Omental fat pad (tissue), 4 donors: ENCODE data around the gene CCR9. TPM values are rescaled to one million over a fixed set of nuclear protein-coding genes. Genes with fewer than 3 reads are reported as not detected.

Source experiments
- ATAC-seq: fragments of 150-250 bp; one replicate; pipeline ENCODE4 v1.9.1; 2016; ENCODE audit warnings: mild to moderate bottlenecking, moderate library complexity; ENCODE audit not compliant: low FRiP score
- DNase-seq: peaks from one replicate; pipeline ENCODE4 v3.0.0-alpha.2; 2019; ENCODE audit warnings: low spot score
- total RNA-seq, 4 donors: library from RNA; depleted of rRNA; stranded (reverse); fragments of >200 nt; gene quantifications; one replicate each; pipeline ENCODE4 v1.1.0, GENCODE V29; 2016
- TF ChIP-seq, protein P1 (sequence below), 3 donors: fragments of 450-650 bp; IDR thresholded peaks; one replicate each; pipeline ENCODE4 v1.5.1; 2016 to 2017; ENCODE audit warnings: antibody characterized with exemption in 3 of 3, mild to moderate bottlenecking in 3 of 3, moderate library complexity in 2 of 3

The CCR9 gene
- total RNA-seq, 4 donors from 2014 or later, result 0.24 TPM; not detected in 3

DNA sequence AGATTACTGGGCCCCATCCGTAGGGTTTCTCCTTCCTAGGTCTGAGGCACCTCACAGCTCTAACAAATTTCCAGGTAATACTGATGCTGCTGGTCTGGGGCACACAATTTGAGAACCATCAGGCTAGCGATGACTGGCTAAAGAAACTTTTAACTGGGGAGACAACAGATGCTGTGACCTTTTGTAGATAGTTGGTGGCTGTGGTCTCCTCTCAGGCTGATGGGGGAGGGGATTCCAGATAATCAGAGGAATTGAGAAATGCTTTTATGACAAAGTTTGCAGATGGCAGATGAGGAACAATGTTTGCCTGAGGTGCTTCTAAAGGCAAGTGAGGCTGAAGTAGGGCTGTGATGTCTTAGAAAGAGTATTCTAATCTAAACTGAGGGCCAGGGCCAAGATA, 13.8 kb upstream of the CCR9 start:
- ATAC-seq, result no peak
- DNase-seq, result no peak
- TF ChIP-seq, protein P1, sequence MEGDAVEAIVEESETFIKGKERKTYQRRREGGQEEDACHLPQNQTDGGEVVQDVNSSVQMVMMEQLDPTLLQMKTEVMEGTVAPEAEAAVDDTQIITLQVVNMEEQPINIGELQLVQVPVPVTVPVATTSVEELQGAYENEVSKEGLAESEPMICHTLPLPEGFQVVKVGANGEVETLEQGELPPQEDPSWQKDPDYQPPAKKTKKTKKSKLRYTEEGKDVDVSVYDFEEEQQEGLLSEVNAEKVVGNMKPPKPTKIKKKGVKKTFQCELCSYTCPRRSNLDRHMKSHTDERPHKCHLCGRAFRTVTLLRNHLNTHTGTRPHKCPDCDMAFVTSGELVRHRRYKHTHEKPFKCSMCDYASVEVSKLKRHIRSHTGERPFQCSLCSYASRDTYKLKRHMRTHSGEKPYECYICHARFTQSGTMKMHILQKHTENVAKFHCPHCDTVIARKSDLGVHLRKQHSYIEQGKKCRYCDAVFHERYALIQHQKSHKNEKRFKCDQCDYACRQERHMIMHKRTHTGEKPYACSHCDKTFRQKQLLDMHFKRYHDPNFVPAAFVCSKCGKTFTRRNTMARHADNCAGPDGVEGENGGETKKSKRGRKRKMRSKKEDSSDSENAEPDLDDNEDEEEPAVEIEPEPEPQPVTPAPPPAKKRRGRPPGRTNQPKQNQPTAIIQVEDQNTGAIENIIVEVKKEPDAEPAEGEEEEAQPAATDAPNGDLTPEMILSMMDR (IDR thresholded peaks at IDR 0.05), result no peak

DNA sequence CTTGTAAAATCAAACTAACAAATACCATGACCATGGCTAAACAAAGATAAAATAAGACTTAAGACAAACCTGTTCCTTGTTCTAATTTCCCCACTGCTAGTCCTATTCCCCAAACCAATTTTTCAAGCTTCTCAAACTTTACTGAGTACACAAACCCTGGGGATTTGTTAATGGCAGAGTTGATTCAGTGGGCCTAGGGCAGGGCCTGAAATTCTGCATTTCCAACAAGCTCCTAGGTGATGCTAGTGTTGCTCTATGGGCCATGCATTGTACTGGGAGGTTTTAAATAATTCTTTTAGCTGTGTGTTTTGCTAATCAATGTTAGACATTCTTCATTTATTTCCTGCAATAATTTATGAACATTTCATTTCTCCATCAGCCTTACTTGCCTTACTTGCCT, 13.3 kb upstream of the CCR9 start:
- DNase-seq (no peak), ATAC-seq (no peak)
- TF ChIP-seq, protein P1 (IDR thresholded peaks at IDR 0.05), result no peak

DNA sequence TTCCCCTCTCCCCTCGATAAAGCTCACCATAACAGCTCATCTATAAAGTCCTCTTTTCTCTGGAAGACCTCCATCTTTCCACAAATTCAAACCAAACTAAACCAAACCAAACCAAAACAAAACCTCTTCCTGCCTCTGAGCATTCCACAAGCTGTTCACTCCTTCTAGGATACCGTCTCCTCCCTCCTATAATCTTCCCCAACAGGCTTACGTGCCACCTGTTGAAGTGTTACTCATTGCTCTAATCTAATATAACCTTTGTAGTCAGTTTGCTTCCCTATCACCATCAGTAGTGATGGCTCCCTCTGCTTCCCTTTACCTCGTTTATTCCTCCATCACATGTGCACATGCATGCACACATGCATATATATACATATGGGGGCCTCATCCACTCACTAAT, 12.7 kb upstream of the CCR9 start:
- TF ChIP-seq, protein P1 (IDR thresholded peaks at IDR 0.05), result no peak
- DNase-seq (no peak), ATAC-seq (no peak)

DNA sequence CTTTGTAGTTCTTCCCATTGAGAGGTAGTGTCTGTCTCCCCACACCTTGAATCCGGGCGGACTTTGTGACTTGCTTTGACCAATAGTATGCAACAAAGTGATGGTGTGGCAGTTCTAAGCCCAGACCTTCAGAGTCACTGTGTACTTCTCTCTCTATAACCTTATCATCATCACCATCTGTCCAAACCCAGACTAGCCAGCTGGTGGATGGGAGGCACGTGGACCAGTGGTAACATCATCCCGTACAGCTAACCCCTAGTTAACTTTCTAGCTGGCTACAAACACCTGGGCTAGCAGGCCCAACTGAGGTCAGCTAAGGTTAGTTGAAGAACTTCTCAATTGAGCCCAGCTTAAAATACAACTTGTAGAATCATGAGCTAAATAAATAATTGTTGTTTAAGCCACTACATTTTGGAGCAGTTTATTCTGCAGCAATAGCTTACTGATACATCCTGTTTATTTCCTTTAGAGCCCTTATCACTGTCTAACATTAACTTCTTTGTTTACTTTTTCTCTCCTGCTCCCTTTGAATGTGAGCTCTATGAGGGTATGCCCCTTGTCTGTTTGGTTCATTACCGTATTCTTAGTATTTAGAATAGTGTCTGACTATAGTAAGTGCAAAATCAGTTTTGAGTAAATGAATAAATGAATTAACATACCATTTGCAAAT, 11.5 kb upstream of the CCR9 start:
- no peak for ATAC-seq
- TF ChIP-seq, protein P1 (IDR thresholded peaks at IDR 0.05), result no peak
- DNase-seq, result no peak

DNA sequence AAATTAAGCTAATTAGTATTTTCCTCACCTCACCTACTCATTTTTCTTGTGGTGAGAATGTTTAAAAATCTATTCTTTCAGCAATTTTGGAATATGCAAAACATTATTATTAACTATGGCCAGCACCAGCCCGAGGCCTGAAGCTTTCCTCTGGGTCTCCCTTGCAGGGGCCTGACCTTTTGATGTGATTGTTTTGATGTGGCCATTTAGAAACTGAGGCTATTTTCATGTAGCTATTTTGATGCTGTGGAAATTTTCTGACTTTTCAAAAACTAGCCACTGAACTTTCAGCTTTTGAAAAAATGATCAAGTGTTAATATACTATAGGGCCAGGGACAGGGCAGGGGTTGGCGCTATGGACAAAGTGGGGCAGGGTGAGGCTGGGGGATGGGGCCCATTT, 8.2 kb upstream of the CCR9 start:
- ATAC-seq, result no peak
- TF ChIP-seq, protein P1 (IDR thresholded peaks at IDR 0.05), result no peak
- no peak for DNase-seq

DNA sequence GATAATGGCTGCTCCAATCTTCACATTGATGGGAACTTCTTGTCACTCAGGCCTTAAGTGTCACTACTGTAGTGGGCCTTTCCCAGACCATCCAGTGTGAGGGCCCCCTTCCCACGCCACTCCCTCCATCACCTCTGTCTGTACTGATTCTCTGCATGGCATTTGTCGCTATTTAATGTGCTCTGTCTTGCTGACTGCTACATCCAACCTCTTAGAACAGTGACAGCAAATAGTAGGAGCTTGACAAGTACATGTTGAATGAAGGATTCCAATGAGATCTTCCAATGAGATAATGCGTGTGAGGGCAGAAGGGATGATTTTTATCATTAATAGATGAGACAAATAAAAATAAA, 5.6 kb upstream of the CCR9 start:
- TF ChIP-seq, protein P1 (IDR thresholded peaks at IDR 0.05), result no peak
- DNase-seq (no peak), ATAC-seq (no peak)
